HCT116 (cell line): ENCODE measurements around the gene CHI3L2. TPM values are rescaled to one million over a fixed set of nuclear protein-coding genes. Genes with fewer than 3 reads are reported as not detected.

Experiments
- ATAC-seq: fragments of 200-7000 bp; cut with Tn5 transposase; 2 replicates; pipeline ENCODE4 v1.9.1; 2020; ENCODE audit warnings: mild to moderate bottlenecking, moderate library complexity
- BruUV-seq: library from RNA; stranded (reverse); fragments of 400-500 nt; replicated peaks from 2 replicates; lab custom pipeline; 2021; lab: Mats Ljungman, UMichigan
- CTCF ChIA-PET: fragments of 300-600 bp; sonication (Branson Sonifier 250); formaldehyde crosslinking; loops from one replicate; lab custom pipeline; 2021; ENCODE audit warnings: antibody characterized with exemption; lab: Charles Lee
- POLR2A ChIA-PET: fragments of 300-600, 350-600 bp; sonication (Branson Sonifier 250); formaldehyde crosslinking; loops from one replicate; lab custom pipeline; 2021; ENCODE audit warnings: antibody characterized with exemption; lab: Charles Lee
- RAD21 ChIA-PET, 2 experiments: fragments of 300-600 bp; sonication (Branson Sonifier 250); formaldehyde crosslinking; loops; one replicate each; lab custom pipeline; 2023; ENCODE audit warnings: low total read pairs in 2 of 2; ENCODE audit not compliant: uncharacterized antibody in 2 of 2, unreplicated experiment in 2 of 2, low non-redundant PET in 1 of 2; lab: Charles Lee
- DNase-seq: peaks from one replicate; pipeline ENCODE4 v3.0.0-alpha.2; 2010; ENCODE audit warnings: low read depth, low spot score
- H2AFZ ChIP-seq: fragments of 200-600 bp; shearing (Covaris generic), sonication (generic); 2 replicates; pipeline ENCODE4 v1.6.1; 2017; ENCODE audit warnings: low read depth, mixed run types, mixed read lengths, antibody characterized with exemption, low read length; ENCODE audit not compliant: poor library complexity, severe bottlenecking
- H3K27ac ChIP-seq: 2 replicates; pipeline ENCODE4 v1.5.1; 2012; ENCODE audit warnings: low read depth, low read length
- H3K27me3 ChIP-seq: fragments of 200-600 bp; sonication (generic); 2 replicates; pipeline ENCODE4 v1.6.1; 2016; ENCODE audit warnings: mixed run types, low read length, mixed read lengths; ENCODE audit not compliant: insufficient read depth
- H3K36me3 ChIP-seq, 2 experiments: fragments of 200-500 bp in 1 of 2; fragments of 200-600 bp in 1 of 2; sonication (Bioruptor generic) in 1 of 2; sonication (generic) in 1 of 2; 2 replicates each; pipeline versions ENCODE4 v1.5.1 to v1.6.1; 2014 to 2016; ENCODE audit warnings: low read length in 2 of 2, inconsistent platforms in 1 of 2, mixed read lengths in 1 of 2, mixed run types in 1 of 2; ENCODE audit not compliant: insufficient read depth in 2 of 2, control insufficient read depth in 1 of 2
- H3K4me1 ChIP-seq, 2 experiments: fragments of 200-600 bp in 1 of 2; sonication (generic) in 1 of 2; 2 replicates each; pipeline versions ENCODE4 v1.5.1 to v1.6.1; 2012 to 2017; ENCODE audit warnings: low read length in 2 of 2, inconsistent platforms in 1 of 2, mild to moderate bottlenecking in 1 of 2, mixed read lengths in 1 of 2, mixed run types in 1 of 2, moderate library complexity in 1 of 2; ENCODE audit not compliant: insufficient read depth in 2 of 2, control insufficient read depth in 1 of 2
- H3K4me2 ChIP-seq: fragments of 200-600 bp; sonication (generic); 2 replicates; pipeline ENCODE4 v1.6.1; 2017; ENCODE audit warnings: mixed run types, low read length, mixed read lengths
- H3K4me3 ChIP-seq, 2 experiments: fragments of 200-600 bp in 1 of 2; sonication (generic) in 1 of 2; replicated peaks in 1 of 2; 2 replicates each; pipeline ENCODE4 v1.5.1; 2011 to 2016; ENCODE audit warnings: low read length in 2 of 2, control low read depth in 1 of 2, low read depth in 1 of 2, mild to moderate bottlenecking in 1 of 2, mixed read lengths in 1 of 2, mixed run types in 1 of 2
- H3K79me2 ChIP-seq: fragments of 200-600 bp; sonication (generic); 2 replicates; pipeline ENCODE4 v1.6.1; 2017; ENCODE audit warnings: mild to moderate bottlenecking, mixed run types, low read length, moderate library complexity, mixed read lengths; ENCODE audit not compliant: insufficient read depth
- H3K9ac ChIP-seq: fragments of 200-600 bp; sonication (generic); 2 replicates; pipeline ENCODE4 v1.6.1; 2016; ENCODE audit warnings: low read length, mixed read lengths
- H3K9me2 ChIP-seq: fragments of 200-600 bp; sonication (generic), shearing (Covaris generic); 2 replicates; pipeline ENCODE4 v1.6.1; 2017; ENCODE audit warnings: mixed run types, mild to moderate bottlenecking, moderate library complexity; ENCODE audit not compliant: insufficient read depth
- H3K9me3 ChIP-seq, 2 experiments: fragments of 200-500 bp in 1 of 2; fragments of 200-600 bp in 1 of 2; sonication (Bioruptor generic) in 1 of 2; sonication (generic) in 1 of 2; 2 replicates each; pipeline ENCODE4 v1.6.1; 2014 to 2017; ENCODE audit warnings: low read length in 2 of 2, mixed read lengths in 2 of 2, inconsistent platforms in 1 of 2, low read depth in 1 of 2, mild to moderate bottlenecking in 1 of 2, mixed run types in 1 of 2, moderate library complexity in 1 of 2; ENCODE audit not compliant: control insufficient read depth in 1 of 2, insufficient read depth in 1 of 2
- H4K20me1 ChIP-seq: fragments of 200-600 bp; sonication (generic), shearing (Covaris generic); 2 replicates; pipeline ENCODE4 v1.6.1; 2017; ENCODE audit warnings: mixed run types, mild to moderate bottlenecking, moderate library complexity; ENCODE audit not compliant: insufficient read depth
- CBX3 ChIP-seq: IDR thresholded peaks from 2 replicates; pipeline ENCODE4 v1.6.1; 2012; ENCODE audit warnings: low read depth
- CEBPB ChIP-seq: IDR thresholded peaks from 2 replicates; pipeline ENCODE4 v1.6.1; 2012; ENCODE audit warnings: low read depth
- CTCF ChIP-seq, 3 experiments: fragments of 200-600 bp in 1 of 3; sonication (generic) in 1 of 3; IDR thresholded peaks in 2 of 3; conservative IDR thresholded peaks in 1 of 3; 2 replicates each; pipeline ENCODE4 v1.5.1; 2012 to 2017; ENCODE audit warnings: low read depth in 2 of 3, low read length in 2 of 3, antibody characterized with exemption in 1 of 3, borderline replicate concordance in 1 of 3, control low read depth in 1 of 3, mild to moderate bottlenecking in 1 of 3, mixed read lengths in 1 of 3, mixed run types in 1 of 3, moderate library complexity in 1 of 3; ENCODE audit not compliant: insufficient read depth in 1 of 3
- ELF1 ChIP-seq: IDR thresholded peaks from 2 replicates; pipeline ENCODE4 v1.6.1; 2012; ENCODE audit warnings: low read depth, borderline replicate concordance
- EZH2phosphoT487 ChIP-seq: fragments of 200-600 bp; IDR thresholded peaks from 2 replicates; pipeline ENCODE4 v1.6.1; 2018; ENCODE audit warnings: antibody characterized with exemption, borderline replicate concordance
- JUND ChIP-seq: IDR thresholded peaks from 2 replicates; pipeline ENCODE4 v1.6.1; 2012
- MAX ChIP-seq: IDR thresholded peaks from 2 replicates; pipeline ENCODE4 v1.6.1; 2012
- POLR2A ChIP-seq: IDR thresholded peaks from 2 replicates; pipeline ENCODE4 v1.7.0; 2011; ENCODE audit warnings: borderline replicate concordance; ENCODE audit not compliant: insufficient read depth, insufficient read length; ENCODE audit errors: extremely low read depth
- POLR2AphosphoS5 ChIP-seq: IDR thresholded peaks from 2 replicates; pipeline ENCODE4 v1.6.1; 2011; ENCODE audit warnings: mild to moderate bottlenecking, low read depth, low read length, moderate library complexity
- RAD21 ChIP-seq: IDR thresholded peaks from 2 replicates; pipeline ENCODE4 v1.6.1; 2012; ENCODE audit warnings: low read depth, mild to moderate bottlenecking
- REST ChIP-seq: IDR thresholded peaks from 2 replicates; pipeline ENCODE4 v1.6.1; 2012; ENCODE audit warnings: low read depth
- SIN3A ChIP-seq: IDR thresholded peaks from 2 replicates; pipeline ENCODE4 v1.6.1; 2012; ENCODE audit warnings: low read depth
- SP1 ChIP-seq: IDR thresholded peaks from 2 replicates; pipeline ENCODE4 v1.6.1; 2012; ENCODE audit warnings: low read depth
- SRF ChIP-seq: IDR thresholded peaks from 2 replicates; pipeline ENCODE4 v1.6.1; 2012; ENCODE audit warnings: low read depth
- YY1 ChIP-seq: IDR thresholded peaks from 2 replicates; pipeline ENCODE4 v1.6.1; 2011; ENCODE audit warnings: low read length, low read depth, moderate library complexity, mild to moderate bottlenecking; ENCODE audit not compliant: insufficient replicate concordance; ENCODE audit errors: extremely low read depth
- ZBTB33 ChIP-seq: IDR thresholded peaks from 2 replicates; pipeline ENCODE4 v1.6.1; 2011; ENCODE audit warnings: mild to moderate bottlenecking, low read length, moderate library complexity; ENCODE audit not compliant: insufficient replicate concordance; ENCODE audit errors: extremely low read depth
- ZFX ChIP-seq: fragments of 450-650 bp; IDR thresholded peaks from 2 replicates; pipeline ENCODE4 v1.6.1; 2017
- ZNF274 ChIP-seq: fragments of 200-500 bp; sonication (Bioruptor generic); IDR thresholded peaks from 2 replicates; pipeline ENCODE4 v1.6.1; 2014; ENCODE audit warnings: mild to moderate bottlenecking, low read depth, low read length, inconsistent platforms
- intact Hi-C: fragments of 100-400 bp; cut with micrococcal nuclease; formaldehyde crosslinking; loops from 2 replicates; pipeline ENCODE4 v1.10.0; 2022
- total RNA-seq: library from RNA; stranded (reverse); gene quantifications from one replicate; pipeline ENCODE4 v1.2.1, GENCODE V29; 2021; ENCODE audit not compliant: unreplicated experiment

The CHI3L2 gene
- total RNA-seq, 1 experiment from 2014 or later = not detected

- Histone ChIP-seq H2AFZ (no peak overlapping the region), H3K79me2 (no peaks in the 10 kb centered on the region), H4K20me1 (no peaks in the 10 kb centered on the region), H3K4me3 (no peak overlapping the region), H3K27me3 (peaks cover 42% of the 10 kb centered on the region), H3K27ac (no peak overlapping the region), H3K9ac (no peak overlapping the region), H3K36me3 (no peaks in the 10 kb centered on the region), H3K4me1 (no peaks in the 10 kb centered on the region), H3K4me2 (no peak overlapping the region), H3K9me3 (no peaks in the 10 kb centered on the region), H3K9me2 (no peaks in the 10 kb centered on the region)
- TF ChIP-seq REST (no peak), RAD21 (no peak), EZH2phosphoT487 (no peak), SRF (no peak), ZNF274 (no peak), ZFX (no peak), ZBTB33 (no peak), MAX (no peak), YY1 (no peak), JUND (no peak), ELF1 (no peak), POLR2AphosphoS5 (no peak), SIN3A (no peak), CBX3 (no peak), CEBPB (no peak), SP1 (no peak), POLR2A (no peak), CTCF (IDR thresholded peaks at IDR 0.05 in 2 of 3, conservative IDR thresholded peaks at IDR 0.05 in 1 of 3; ENCODE audit: borderline replicate concordance in 1 of 3, insufficient read depth in 1 of 3, low read depth in 2 of 3, low read length in 2 of 3) (no peak)
- ChIA-PET RAD21 (no interaction called here), POLR2A (no interaction called here), CTCF (no interaction called here)
- no TSS peak for BruUV-seq
- ATAC-seq (no peak), DNase-seq (no peak)
- intact Hi-C loops = no loop called here
Measured at GRCh38 chr1:111256988-111257658, 29.6 kb downstream of the CHI3L2 start.
